Gastrocnemius medialis (tissue), 4 donors: ENCODE measurements around the gene RNF187. TPM values are rescaled to one million over a fixed set of nuclear protein-coding genes. Genes with fewer than 3 reads are reported as not detected.

ENCODE experiments used
- ATAC-seq, 2 donors: fragments of 150-250 bp; one replicate each; pipeline ENCODE4 v1.9.1; 2016
- DNase-seq, 2 donors: peaks; one replicate each; pipeline ENCODE4 v3.0.0-alpha.2; 2019
- H3K27ac ChIP-seq, 4 donors: fragments of 200-600 bp; sonication (generic); 1 replicate in 1 of 4; 2 replicates in 3 of 4; pipeline ENCODE4 v1.5.1; 2016 to 2018; ENCODE audit warnings: mild to moderate bottlenecking in 2 of 4, moderate library complexity in 1 of 4
- H3K27me3 ChIP-seq, 3 donors: fragments of 200-600 bp; sonication (generic) in 2 of 3; 1 replicate in 1 of 3; 2 replicates in 2 of 3; pipeline versions ENCODE4 v1.5.1 to v1.6.0; 2016 to 2019; ENCODE audit warnings: mild to moderate bottlenecking in 1 of 3, moderate library complexity in 1 of 3
- H3K36me3 ChIP-seq, 2 donors: fragments of 200-600 bp; sonication (generic) in 1 of 2; one replicate each; pipeline ENCODE4 v1.5.1; 2017 to 2018
- H3K4me1 ChIP-seq, 2 donors: fragments of 200-600 bp; sonication (generic) in 1 of 2; one replicate each; pipeline ENCODE4 v1.5.1; 2016 to 2017; ENCODE audit warnings: mild to moderate bottlenecking in 2 of 2
- H3K4me3 ChIP-seq, 4 donors: fragments of 200-600 bp; sonication (generic) in 3 of 4; 1 replicate in 1 of 4; 2 replicates in 3 of 4; pipeline ENCODE4 v1.5.1; 2016 to 2019; ENCODE audit warnings: mild to moderate bottlenecking in 2 of 4
- H3K9me3 ChIP-seq, 3 donors: fragments of 200-600 bp; sonication (generic) in 2 of 3; 1 replicate in 1 of 3; 2 replicates in 2 of 3; pipeline ENCODE4 v1.5.1; 2016 to 2019
- POLR2A ChIP-seq, 2 donors: fragments of 450-650 bp; IDR thresholded peaks; one replicate each; pipeline ENCODE4 v1.6.1; 2017; ENCODE audit warnings: antibody characterized with exemption in 2 of 2, mild to moderate bottlenecking in 2 of 2, moderate library complexity in 2 of 2
- in situ Hi-C, 4 donors: fragments of 200-750 bp; cut with MboI; loops; one replicate each; pipeline versions ENCODE4 v1.15.0 to v1.8.0; 2017; ENCODE audit warnings: low sequenced_read_pairs in 4 of 4
- intact Hi-C: fragments of 100-400 bp; cut with DNase I; formaldehyde crosslinking; loops from one replicate; pipeline ENCODE4 v1.15.1; 2023; ENCODE audit warnings: low total_unique reads
- total RNA-seq, 4 donors: library from RNA; depleted of rRNA; stranded (reverse); fragments of >200 nt; gene quantifications; one replicate each; pipeline versions ENCODE4 v1.1.0 to v1.2.3, GENCODE V29; 2016
- TF ChIP-seq, protein P1 (sequence below), 5 experiments: fragments of 450-650 bp in 3 of 5; fragments of 200-600 bp in 2 of 5; sonication (generic) in 2 of 5; IDR thresholded peaks in 4 of 5; conservative IDR thresholded peaks in 1 of 5; 1 replicate in 4 of 5; 2 replicates in 1 of 5; pipeline ENCODE4 v1.5.1; 2016 to 2019; ENCODE audit warnings: antibody characterized with exemption in 5 of 5, mild to moderate bottlenecking in 3 of 5, moderate library complexity in 3 of 5

RNF187 gene
- total RNA-seq, 4 donors from 2014 or later = 33.5 to 99.8 (median 62.5) TPM

DNA sequence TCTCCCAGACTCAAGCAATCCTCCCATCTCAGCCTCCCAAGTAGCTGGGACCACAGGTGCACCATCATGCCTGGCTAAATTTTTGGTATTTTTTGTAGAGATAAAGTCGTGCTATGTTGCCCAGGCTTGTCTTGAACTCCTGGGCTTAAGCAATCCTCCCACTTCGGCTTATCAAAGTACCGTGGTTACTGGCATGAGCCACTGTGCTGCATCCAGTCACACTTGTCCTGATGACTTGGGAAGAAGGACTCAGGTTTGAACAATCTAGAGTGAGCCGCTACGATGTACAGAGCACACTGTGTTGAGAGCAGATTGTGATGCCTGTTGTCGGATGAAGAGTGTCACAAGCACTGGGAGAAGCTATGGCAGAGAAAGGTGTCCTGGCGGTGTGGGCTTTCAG lies 27.2 kb downstream of the RNF187 start:
- Histone ChIP-seq H3K4me1 (no peaks in the 10 kb centered on the region), H3K27ac (no peak overlapping the region), H3K9me3 (no peaks in the 10 kb centered on the region), H3K4me3 (no peak overlapping the region), H3K36me3 (no peaks in the 10 kb centered on the region), H3K27me3 (peaks cover 0 to 5% (median 0%) of the 10 kb centered on the region in 3 donors)
- ATAC-seq = no peak
- DNase-seq = no peak
- TF ChIP-seq POLR2A (IDR thresholded peaks at IDR 0.05) = no peak
- TF ChIP-seq, protein P1, sequence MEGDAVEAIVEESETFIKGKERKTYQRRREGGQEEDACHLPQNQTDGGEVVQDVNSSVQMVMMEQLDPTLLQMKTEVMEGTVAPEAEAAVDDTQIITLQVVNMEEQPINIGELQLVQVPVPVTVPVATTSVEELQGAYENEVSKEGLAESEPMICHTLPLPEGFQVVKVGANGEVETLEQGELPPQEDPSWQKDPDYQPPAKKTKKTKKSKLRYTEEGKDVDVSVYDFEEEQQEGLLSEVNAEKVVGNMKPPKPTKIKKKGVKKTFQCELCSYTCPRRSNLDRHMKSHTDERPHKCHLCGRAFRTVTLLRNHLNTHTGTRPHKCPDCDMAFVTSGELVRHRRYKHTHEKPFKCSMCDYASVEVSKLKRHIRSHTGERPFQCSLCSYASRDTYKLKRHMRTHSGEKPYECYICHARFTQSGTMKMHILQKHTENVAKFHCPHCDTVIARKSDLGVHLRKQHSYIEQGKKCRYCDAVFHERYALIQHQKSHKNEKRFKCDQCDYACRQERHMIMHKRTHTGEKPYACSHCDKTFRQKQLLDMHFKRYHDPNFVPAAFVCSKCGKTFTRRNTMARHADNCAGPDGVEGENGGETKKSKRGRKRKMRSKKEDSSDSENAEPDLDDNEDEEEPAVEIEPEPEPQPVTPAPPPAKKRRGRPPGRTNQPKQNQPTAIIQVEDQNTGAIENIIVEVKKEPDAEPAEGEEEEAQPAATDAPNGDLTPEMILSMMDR (IDR thresholded peaks at IDR 0.05 in 4 of 5, conservative IDR thresholded peaks at IDR 0.05 in 1 of 5) = no peak
- in situ Hi-C loops (no loop called here), intact Hi-C loops (loop anchor here (2.0 kb wide), 1 partner anchor 384 kb away; no protein-coding TSS in a partner anchor)

DNA sequence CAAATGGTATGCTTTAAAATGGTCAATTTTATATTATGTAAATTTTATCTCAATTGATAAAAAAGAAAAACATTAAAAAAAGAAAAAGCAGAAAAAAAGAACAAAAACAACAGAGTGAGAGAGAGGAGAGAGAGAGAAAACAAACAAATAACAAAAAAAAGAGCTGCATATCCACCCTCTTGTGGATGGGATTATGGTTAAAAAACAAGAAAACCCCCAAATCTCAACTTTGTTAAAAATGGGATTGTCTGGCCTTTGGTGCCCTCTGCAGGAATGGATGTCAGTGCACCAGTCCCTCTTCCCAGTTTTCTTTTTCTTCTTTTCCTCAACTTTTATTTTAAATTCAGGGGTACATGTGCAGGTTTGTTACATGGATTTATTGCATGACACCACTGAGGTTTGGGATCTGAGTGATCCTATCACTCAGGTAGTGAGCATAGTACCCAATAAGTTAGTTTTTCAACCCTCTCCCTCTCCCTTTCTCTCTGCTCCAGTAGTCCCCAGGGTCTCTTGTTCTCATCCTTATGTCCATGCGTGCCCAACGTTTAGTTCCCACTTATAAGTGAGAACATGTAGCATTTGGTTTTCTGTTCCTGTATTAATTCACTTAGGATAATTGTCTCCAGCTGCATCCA lies 28.1 kb downstream of the RNF187 start:
- TF ChIP-seq, protein P1 (IDR thresholded peaks at IDR 0.05 in 4 of 5, conservative IDR thresholded peaks at IDR 0.05 in 1 of 5) = peak; percentile 32 to 59 (median 45)
- no peak for TF ChIP-seq POLR2A (IDR thresholded peaks at IDR 0.05)
- in situ Hi-C loops (no loop called here), intact Hi-C loops (loop anchor here (2.0 kb wide), 1 partner anchor 385 kb away; no protein-coding TSS in a partner anchor)
- no peaks in the 10 kb centered on the region for H3K9me3 ChIP-seq
- no peak overlapping the region for H3K27ac ChIP-seq
- H3K4me3 ChIP-seq = no peak overlapping the region
- no peaks in the 10 kb centered on the region for H3K36me3 ChIP-seq
- H3K27me3 ChIP-seq = peaks cover 0 to 9% (median 0%) of the 10 kb centered on the region in 3 donors
- no peak for ATAC-seq
- DNase-seq = no peak
- no peaks in the 10 kb centered on the region for H3K4me1 ChIP-seq

DNA sequence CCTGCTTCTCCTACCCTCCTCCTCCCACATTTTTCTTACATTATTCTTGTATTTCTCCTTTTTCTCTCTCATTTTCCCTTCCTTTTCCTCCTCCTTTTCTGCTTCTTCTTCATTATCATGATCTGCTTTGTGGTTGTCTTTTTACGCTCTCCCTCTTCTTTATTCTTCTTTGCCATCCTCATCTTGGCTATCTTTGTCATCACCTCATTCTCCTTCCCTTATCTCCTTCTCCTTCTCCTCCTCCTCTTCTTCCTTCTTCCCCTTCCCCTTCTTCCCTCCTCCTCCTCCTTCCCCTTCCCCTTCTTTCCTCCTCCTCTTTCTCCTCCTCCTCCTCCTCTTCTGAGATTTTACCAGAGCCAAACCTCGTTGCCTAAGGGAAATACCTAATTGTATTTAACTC lies 30.5 kb downstream of the RNF187 start:
- Histone ChIP-seq H3K4me1 (no peaks in the 10 kb centered on the region), H3K27ac (no peak overlapping the region), H3K9me3 (no peaks in the 10 kb centered on the region), H3K36me3 (no peaks in the 10 kb centered on the region), H3K27me3 (peaks cover 0 to 11% (median 0%) of the 10 kb centered on the region in 3 donors), H3K4me3 (no peak overlapping the region)
- TF ChIP-seq, protein P1 (IDR thresholded peaks at IDR 0.05 in 4 of 5, conservative IDR thresholded peaks at IDR 0.05 in 1 of 5) = no peak
- TF ChIP-seq POLR2A (IDR thresholded peaks at IDR 0.05) = no peak
- ATAC-seq (no peak), DNase-seq (no peak)
- intact Hi-C loops = no loop called here
- in situ Hi-C loops = no loop called here

DNA sequence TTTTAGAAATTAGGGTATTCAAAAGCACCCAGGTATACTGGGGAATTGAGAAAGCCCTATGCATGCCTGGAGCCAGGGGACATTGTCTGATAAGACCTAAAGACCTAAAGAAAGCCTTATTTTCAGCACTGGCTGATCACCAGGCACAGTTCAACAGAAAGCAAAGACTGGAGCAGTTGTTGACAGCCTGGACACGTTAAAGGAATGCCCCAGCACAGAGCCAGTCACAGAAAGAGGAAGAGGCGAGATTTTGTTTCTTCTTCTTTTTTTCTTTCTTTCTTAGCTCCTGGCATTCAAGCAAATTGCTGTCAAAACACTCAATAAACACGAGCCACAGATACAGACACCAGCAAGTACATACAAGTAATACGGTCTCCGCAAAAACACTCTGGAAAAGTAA lies 40.4 kb downstream of the RNF187 start:
- Histone ChIP-seq H3K27me3 (peaks cover 0 to 3% (median 0%) of the 10 kb centered on the region in 3 donors), H3K27ac (no peak overlapping the region), H3K9me3 (no peaks in the 10 kb centered on the region), H3K4me3 (no peak overlapping the region), H3K4me1 (peaks cover 5% of the 10 kb centered on the region in 2 donors), H3K36me3 (no peaks in the 10 kb centered on the region)
- no peak for DNase-seq
- intact Hi-C loops = no loop called here
- in situ Hi-C loops = no loop called here
- no peak for ATAC-seq
- TF ChIP-seq POLR2A (IDR thresholded peaks at IDR 0.05) = no peak
- TF ChIP-seq, protein P1 (IDR thresholded peaks at IDR 0.05 in 4 of 5, conservative IDR thresholded peaks at IDR 0.05 in 1 of 5) = no peak
